ENCODE data around the gene HAS3. TPM values are rescaled to one million over a fixed set of nuclear protein-coding genes. Genes with fewer than 3 reads are reported as not detected.

The HAS3 gene
- total RNA-seq, 6 experiments from 2014 or later, result 0.39 to 1.0 (median 0.63) TPM

- TF ChIP-seq POLR2A (IDR thresholded peaks at IDR 0.05) (no peak), CTCF (IDR thresholded peaks at IDR 0.05) (no peak)
- DNase-seq (no peak), ATAC-seq (no peak)
- Histone ChIP-seq H3K4me3 (no peak overlapping the region), H3K36me3 (peaks cover 0 to 8% (median 5%) of the 10 kb centered on the region in 4 donors), H3K27ac (no peak overlapping the region), H3K27me3 (no peaks in the 10 kb centered on the region), H3K4me1 (peaks cover 0 to 19% (median 12%) of the 10 kb centered on the region in 4 donors), H3K9me3 (no peaks in the 10 kb centered on the region)
- intact Hi-C loops (cut with DNase I), result loop anchor here in 1 of 2 donors (10.0 kb wide), 1 partner anchor 271 kb away; the partner anchor contains the start of gene TANGO6
- 67% methylated on average over 1 of the region's 1 CpG for WGBS (ENCODE audit: insufficient coverage, low coverage, low lambda C conversion rate, missing lambda C conversion rate)
Measured at GRCh38 chr16:69115837-69116236, 10.4 kb downstream of the HAS3 start.

- intact Hi-C loops (cut with DNase I), result loop anchor here in 1 of 2 donors (10.0 kb wide), 1 partner anchor 272 kb away; the partner anchor contains the start of gene TANGO6
- ATAC-seq (no peak), DNase-seq (peak in 1 of 3 donors; percentile 13)
- no peak overlapping the region for H3K4me3 ChIP-seq
- no peaks in the 10 kb centered on the region for H3K9me3 ChIP-seq
- TF ChIP-seq CTCF (IDR thresholded peaks at IDR 0.05), result no peak
- no peak for TF ChIP-seq POLR2A (IDR thresholded peaks at IDR 0.05)
- H3K27me3 ChIP-seq, result no peaks in the 10 kb centered on the region
- WGBS (ENCODE audit: insufficient coverage, low coverage, low lambda C conversion rate, missing lambda C conversion rate), result 86% methylated on average over 4 of the region's 7 CpGs
- peaks cover 0 to 9% (median 5%) of the 10 kb centered on the region in 4 donors for H3K36me3 ChIP-seq
- H3K27ac ChIP-seq, result no peak overlapping the region
- H3K4me1 ChIP-seq, result peaks cover 0 to 19% (median 12%) of the 10 kb centered on the region in 4 donors
Measured at GRCh38 chr16:69116256-69116875, 10.9 kb downstream of the HAS3 start.

- Histone ChIP-seq H3K36me3 (peaks cover 0 to 9% (median 5%) of the 10 kb centered on the region in 4 donors), H3K4me3 (no peak overlapping the region), H3K27me3 (no peaks in the 10 kb centered on the region), H3K4me1 (peaks cover 0 to 19% (median 12%) of the 10 kb centered on the region in 4 donors), H3K27ac (no peak overlapping the region), H3K9me3 (no peaks in the 10 kb centered on the region)
- DNase-seq (peak in 1 of 3 donors; percentile 10), ATAC-seq (no peak)
- WGBS (ENCODE audit: insufficient coverage, low coverage, low lambda C conversion rate, missing lambda C conversion rate), result 71% methylated on average over 5 of the region's 6 CpGs
- TF ChIP-seq CTCF (IDR thresholded peaks at IDR 0.05) (no peak), POLR2A (IDR thresholded peaks at IDR 0.05) (no peak)
- intact Hi-C loops (cut with DNase I), result loop anchor here in 1 of 2 donors (10.0 kb wide), 1 partner anchor 272 kb away; the partner anchor contains the start of gene TANGO6
Measured at GRCh38 chr16:69116906-69117305, 11.5 kb downstream of the HAS3 start.

- peaks cover 0 to 22% (median 12%) of the 10 kb centered on the region in 4 donors for H3K4me1 ChIP-seq
- peak overlapping the region in 2 of 3 donors; percentile 2 to 49 for H3K27ac ChIP-seq
- H3K36me3 ChIP-seq, result peaks cover 0 to 9% (median 5%) of the 10 kb centered on the region in 4 donors
- H3K4me3 ChIP-seq, result no peak overlapping the region
- WGBS (ENCODE audit: insufficient coverage, low coverage, low lambda C conversion rate, missing lambda C conversion rate), result 78% methylated on average over 1 of the region's 2 CpGs
- no peak for ATAC-seq
- DNase-seq, result no peak
- intact Hi-C loops (cut with DNase I), result loop anchor here in 1 of 2 donors (10.0 kb wide), 1 partner anchor 274 kb away; the partner anchor contains the start of gene TANGO6
- TF ChIP-seq CTCF (IDR thresholded peaks at IDR 0.05) (no peak), POLR2A (IDR thresholded peaks at IDR 0.05) (no peak)
- no peaks in the 10 kb centered on the region for H3K9me3 ChIP-seq
- no peaks in the 10 kb centered on the region for H3K27me3 ChIP-seq
Measured at GRCh38 chr16:69118468-69118867, 13.0 kb downstream of the HAS3 start.
